Measurements from ENCODE around the gene ZCCHC12.
"Not testable (repeated sequence)": the region's sequence is repeated elsewhere in the genome, so short reads cannot be mapped to it uniquely, and the experiment has no call there.

ZCCHC12 gene

GRCh38 chrX:118823263-118824172, at the start of gene ZCCHC12:
TSS of gene ZCCHC12 (plus strand) at chrX:118823824. CDS start at chrX:118825245, 1,421 bp downstream.
- peak; percentile 2 to 43 for DNase-seq (ENCODE audit: low read depth in 2 of 2)

GRCh38 chrX:118779581-118779980, 44.0 kb upstream of the ZCCHC12 start:
- no peak for DNase-seq (ENCODE audit: low read depth in 2 of 2)

DNA sequence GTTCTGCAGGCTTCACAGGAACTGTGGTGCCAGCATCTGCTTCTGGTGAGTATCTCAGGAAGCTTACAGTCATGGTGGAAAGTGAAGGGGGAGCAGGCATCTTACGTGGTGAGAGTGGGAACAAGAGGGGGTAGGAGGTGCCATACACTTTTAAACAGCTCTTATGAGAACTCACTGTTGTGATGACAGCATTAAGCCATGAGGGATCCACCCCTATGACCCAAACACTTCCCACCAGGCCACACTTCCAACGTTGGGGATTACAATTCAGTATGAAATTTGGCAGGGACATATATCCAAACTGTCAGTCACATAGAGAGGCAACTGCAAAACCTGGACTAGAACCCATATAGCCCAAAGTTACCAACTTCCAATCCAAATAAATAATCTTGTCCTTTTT, 43.1 kb upstream of the ZCCHC12 start:
- no peak for DNase-seq (ENCODE audit: low read depth in 2 of 2)

- DNase-seq (ENCODE audit: low read depth in 2 of 2) = no peak
Measured at GRCh38 chrX:118780911-118781310, 42.7 kb upstream of the ZCCHC12 start.

- no peak for DNase-seq (ENCODE audit: low read depth in 2 of 2)
Measured at GRCh38 chrX:118795528-118796280, 27.9 kb upstream of the ZCCHC12 start.

- DNase-seq (ENCODE audit: low read depth in 2 of 2) = no peak
Measured at GRCh38 chrX:118802857-118803256, 20.8 kb upstream of the ZCCHC12 start.

DNA sequence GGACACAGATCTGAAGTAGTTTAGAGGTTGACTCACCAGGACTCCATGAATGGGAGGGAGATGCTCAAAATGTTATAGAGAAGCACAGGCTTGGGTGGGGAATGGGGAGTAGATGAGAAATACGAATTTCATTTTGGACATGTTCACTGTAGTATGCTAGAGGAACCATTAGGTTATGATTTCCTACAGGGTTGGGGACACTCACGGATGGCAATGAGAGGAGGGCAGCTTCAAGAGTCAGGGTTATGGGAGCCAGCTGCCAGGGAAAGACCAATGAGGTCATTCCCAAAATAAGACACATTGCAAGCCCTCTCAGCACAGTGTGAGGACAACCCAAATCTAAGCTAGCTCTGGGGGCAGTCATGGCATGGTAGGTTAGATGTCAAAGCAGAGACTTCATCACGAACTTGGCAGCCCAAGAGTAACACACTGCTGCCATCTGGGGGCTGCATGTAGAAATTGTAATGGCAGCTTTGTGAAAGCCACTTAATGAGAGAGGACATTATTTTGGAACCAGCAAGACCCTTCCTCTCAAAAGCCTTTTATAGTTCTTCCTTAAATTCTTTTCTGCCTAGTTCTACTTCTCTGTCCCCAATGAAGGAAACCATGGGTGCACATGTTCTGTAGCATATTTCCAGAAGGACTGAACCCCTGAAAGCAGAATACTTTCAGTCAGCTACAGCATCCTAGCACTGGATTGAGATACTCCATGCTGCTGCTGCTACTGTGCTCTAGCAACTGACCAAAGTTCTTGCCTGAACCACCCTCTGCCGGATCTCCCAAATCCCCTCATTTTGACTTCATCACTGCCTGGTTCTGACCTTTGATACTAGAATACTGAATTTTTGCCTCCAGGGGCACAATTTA, 16.2 kb upstream of the ZCCHC12 start:
- DNase-seq (ENCODE audit: low read depth in 2 of 2) = no peak

DNA sequence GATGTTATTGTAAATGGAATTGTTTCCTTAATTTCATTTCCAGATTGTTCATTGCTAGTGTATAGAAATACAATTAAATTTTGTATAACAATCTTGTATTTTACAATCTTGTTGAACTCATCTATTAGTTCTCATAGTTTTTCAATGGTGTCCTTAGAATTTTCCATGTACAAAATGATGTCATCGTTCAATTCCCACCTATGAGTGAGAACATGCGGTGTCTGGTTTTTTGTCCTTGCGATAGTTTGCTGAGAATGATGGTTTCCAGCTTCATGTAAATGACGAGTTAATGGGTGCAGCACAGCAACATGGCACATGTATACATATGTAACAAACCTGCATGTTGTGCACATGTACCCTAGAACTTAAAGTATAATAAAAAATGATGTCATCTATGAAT, 6.4 kb upstream of the ZCCHC12 start:
- not testable (repeated sequence) for DNase-seq (ENCODE audit: low read depth in 2 of 2)

DNA sequence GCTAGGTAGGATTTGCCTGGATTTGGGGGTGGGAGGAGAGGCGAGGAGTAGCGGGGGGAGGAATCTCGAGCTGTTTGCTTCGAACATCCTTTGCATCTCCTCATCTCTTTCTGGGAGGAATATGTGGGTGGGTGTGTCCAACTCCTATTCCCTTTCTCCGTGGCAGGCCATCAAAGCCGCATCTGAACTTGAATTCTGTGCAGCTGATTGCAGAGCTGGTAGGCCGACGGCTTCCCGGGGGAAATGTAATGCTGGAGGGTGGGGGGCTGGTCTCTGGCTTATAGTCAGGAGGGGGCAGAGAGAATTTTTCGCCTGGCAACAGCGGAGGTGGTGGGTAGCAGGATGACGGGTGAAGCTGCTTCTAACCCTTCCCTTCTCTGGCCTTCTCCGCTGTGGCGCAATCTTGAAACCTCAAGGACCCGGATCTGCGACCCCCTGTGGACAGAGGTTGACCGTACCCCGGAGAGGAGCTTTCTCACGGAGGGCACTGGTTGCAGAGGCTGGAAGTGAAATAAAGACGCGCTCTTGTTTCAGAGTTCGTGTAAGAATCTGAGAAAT, 628 bp downstream of the ZCCHC12 start:
- DNase-seq (ENCODE audit: low read depth in 2 of 2) = no peak

- no peak for DNase-seq (ENCODE audit: low read depth in 2 of 2)
Measured at GRCh38 chrX:118825227-118825626, 1.6 kb downstream of the ZCCHC12 start.

DNA sequence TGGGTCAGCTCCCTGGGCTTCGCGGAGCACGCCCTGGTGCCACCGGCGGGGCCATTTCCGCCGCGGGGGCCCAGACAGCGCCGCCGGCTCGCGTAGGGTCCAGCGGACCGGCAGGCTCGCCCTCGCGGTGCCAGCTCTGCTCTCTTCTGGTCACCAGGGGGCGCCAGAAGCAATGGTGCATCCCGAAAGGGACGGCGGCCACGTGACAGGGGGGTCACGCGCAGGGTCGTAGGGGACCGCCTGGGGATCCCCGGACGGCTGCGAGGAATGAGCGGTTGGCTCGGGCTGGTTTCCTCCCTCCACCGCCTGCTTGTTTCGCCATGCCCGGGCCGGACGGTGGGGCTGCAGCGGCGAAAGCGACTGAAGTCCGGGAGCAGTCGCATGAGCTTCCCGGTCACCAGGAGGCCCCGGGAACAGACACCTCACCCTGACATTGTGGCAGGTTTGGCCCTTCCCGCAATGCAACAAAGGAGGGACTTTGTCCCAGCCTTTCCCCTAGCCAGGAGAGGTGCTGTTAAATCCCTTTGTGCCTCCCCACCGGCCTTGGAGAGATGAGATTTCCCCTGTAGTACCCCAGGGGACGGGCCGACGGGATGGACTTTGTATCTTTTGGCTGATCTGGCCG, 15.8 kb downstream of the ZCCHC12 start:
- DNase-seq (ENCODE audit: low read depth in 2 of 2) = peak; percentile 3 to 39

- no peak for DNase-seq (ENCODE audit: low read depth in 2 of 2)
Measured at GRCh38 chrX:118847676-118848075, 24.1 kb downstream of the ZCCHC12 start.

GRCh38 chrX:118853596-118853995, 30.0 kb downstream of the ZCCHC12 start:
- DNase-seq (ENCODE audit: low read depth in 2 of 2) = no peak

GRCh38 chrX:118855681-118856310, 32.2 kb downstream of the ZCCHC12 start:
- DNase-seq (ENCODE audit: low read depth in 2 of 2) = no peak

DNA sequence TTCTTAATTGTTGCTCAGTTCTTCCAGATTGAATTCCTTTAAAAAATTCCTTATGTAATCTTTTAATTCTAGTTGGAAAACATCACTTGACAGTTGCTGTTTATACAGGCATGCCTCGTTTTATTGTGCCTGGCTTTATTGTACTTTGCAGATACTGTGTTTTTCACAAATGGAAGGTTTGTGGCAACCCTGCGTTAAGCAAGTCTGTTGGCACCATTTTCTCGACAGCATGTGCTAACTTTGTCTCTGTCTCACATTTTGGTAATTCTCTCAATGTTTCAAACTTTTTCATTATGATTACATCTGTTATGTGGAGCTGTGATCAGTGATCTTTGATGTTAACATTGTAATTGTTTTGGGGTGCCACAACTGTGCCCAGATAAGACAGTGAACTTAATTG, 33.4 kb downstream of the ZCCHC12 start:
- no peak for DNase-seq (ENCODE audit: low read depth in 2 of 2)

GRCh38 chrX:118861338-118861737, 37.7 kb downstream of the ZCCHC12 start:
- no peak for DNase-seq (ENCODE audit: low read depth in 2 of 2)

DNA sequence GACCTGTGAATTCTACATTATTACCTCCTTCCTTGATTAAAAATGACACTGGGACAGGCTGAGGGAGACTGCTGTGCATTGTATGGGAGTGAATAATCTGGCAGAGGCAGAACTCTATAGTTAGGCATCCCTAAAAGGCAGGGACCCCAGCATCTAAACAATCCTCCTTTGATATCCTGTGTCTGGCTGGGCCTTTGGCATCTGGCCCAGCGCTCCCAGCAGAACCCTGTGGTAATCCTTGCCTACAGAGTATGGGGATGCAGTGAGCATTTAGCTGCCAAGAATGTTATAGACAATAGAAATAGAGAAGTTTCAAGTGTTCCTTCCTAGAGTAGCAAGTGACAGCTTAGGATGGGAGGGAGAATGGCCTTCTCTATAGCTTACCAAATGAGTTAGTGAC, 38.5 kb downstream of the ZCCHC12 start:
- DNase-seq (ENCODE audit: low read depth in 2 of 2) = no peak

DNA sequence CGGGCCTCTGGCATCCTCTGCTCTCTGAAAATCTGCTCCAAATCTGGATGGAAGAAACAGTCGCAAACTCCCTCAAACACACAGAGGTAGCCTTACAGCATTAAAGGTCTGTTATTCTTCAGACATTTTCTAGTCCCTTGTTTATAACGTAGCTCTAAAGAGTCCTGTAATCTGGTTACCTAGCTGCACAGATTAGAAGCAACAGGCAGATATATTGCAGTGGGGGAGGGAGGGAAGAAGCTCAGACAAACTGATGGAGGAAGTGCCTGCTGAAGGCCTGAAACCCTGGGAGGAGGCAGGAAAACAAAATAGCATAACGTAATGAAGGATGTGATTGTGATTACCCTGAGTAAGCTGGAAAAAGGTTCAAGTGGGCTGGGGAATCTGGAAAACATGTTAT, 39.4 kb downstream of the ZCCHC12 start:
- DNase-seq (ENCODE audit: low read depth in 2 of 2) = no peak

DNA sequence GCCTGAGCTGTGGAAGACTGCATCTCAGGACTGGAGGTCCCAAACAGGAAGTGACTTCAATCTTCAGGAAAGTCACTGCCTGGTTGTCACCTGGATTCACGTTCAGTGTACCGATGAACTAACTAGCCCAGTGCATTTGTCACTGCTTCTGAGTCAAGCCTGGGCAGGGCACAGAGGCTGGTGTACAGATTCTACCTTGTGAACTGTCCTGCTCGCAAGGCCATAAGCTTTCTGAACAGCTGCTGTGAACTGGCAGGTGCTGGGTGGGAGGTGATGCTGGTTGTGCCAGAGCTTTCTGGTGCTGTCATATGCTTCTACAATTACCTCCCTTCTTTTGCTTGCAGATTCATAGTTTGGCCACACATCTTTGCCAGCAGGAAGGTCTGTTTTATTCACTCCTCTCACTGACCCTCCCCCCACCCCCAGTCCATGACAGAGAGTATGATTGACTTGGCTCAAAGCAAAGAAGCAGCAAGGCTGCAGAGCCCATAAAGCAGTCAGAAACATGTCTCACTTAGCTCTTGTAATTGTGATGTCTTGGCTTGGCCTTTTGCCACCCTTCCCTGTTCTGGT, 40.5 kb downstream of the ZCCHC12 start:
- no peak for DNase-seq (ENCODE audit: low read depth in 2 of 2)

GRCh38 chrX:118865231-118865630, 41.6 kb downstream of the ZCCHC12 start:
- no peak for DNase-seq (ENCODE audit: low read depth in 2 of 2)

Data from stimulated activated CD8-positive, alpha-beta memory T cell treated with anti-CD3 and anti-CD28 coated beads, Interleukin-7, amount 100 ng/mL, for 4 hours (primary cell).